ENCODE measurements around the gene LRP6. TPM values are rescaled to one million over a fixed set of nuclear protein-coding genes. Genes with fewer than 3 reads are reported as not detected.

LRP6 gene
- total RNA-seq, 1 donor from 2014 or later = 41.9 TPM

- TF ChIP-seq CTCF (IDR thresholded peaks at IDR 0.05) = no peak
- H3K4me1 Mint-ChIP-seq (ENCODE audit: unreplicated experiment) = no peaks in the 10 kb centered on the region
Measured at GRCh38 chr12:12069821-12070548, 196.9 kb downstream of the LRP6 start.

GRCh38 chr12:12068751-12069150 lies 198.1 kb downstream of the LRP6 start:
- peaks cover 29% of the 10 kb centered on the region for H3K27me3 Mint-ChIP-seq (ENCODE audit: unreplicated experiment)
- H3K4me3 Mint-ChIP-seq (ENCODE audit: unreplicated experiment) = no peak overlapping the region
- no peaks in the 10 kb centered on the region for H3K9me3 Mint-ChIP-seq (ENCODE audit: unreplicated experiment)
- no peaks in the 10 kb centered on the region for H3K36me3 Mint-ChIP-seq (ENCODE audit: unreplicated experiment)
- no peak overlapping the region for H3K27ac Mint-ChIP-seq (ENCODE audit: unreplicated experiment)
- no peak for TF ChIP-seq CTCF (IDR thresholded peaks at IDR 0.05)
- no peak for DNase-seq (ENCODE audit: extremely low spot score, unreplicated experiment)
- H3K4me1 Mint-ChIP-seq (ENCODE audit: unreplicated experiment) = no peaks in the 10 kb centered on the region

More at GRCh38 chr12:12069821-12070548, 196.9 kb downstream of the LRP6 start:
- no peaks in the 10 kb centered on the region for H3K9me3 Mint-ChIP-seq (ENCODE audit: unreplicated experiment)
- no peak overlapping the region for H3K27ac Mint-ChIP-seq (ENCODE audit: unreplicated experiment)
- H3K27me3 Mint-ChIP-seq (ENCODE audit: unreplicated experiment) = peaks cover 29% of the 10 kb centered on the region
- no peak overlapping the region for H3K4me3 Mint-ChIP-seq (ENCODE audit: unreplicated experiment)
- H3K36me3 Mint-ChIP-seq (ENCODE audit: unreplicated experiment) = no peaks in the 10 kb centered on the region
- no peak for DNase-seq (ENCODE audit: extremely low spot score, unreplicated experiment)

Small RNAs within 50 kb of the gene (microRNA-seq; reads per million reads assigned to microRNA genes)
- not detected for gene MIR1244-4 (ENCODE audit: unreplicated experiment)

Other genes starting within 250 kb of the LRP6 start
- gene BCL2L14, start 196.1 kb downstream of the LRP6 start, total RNA-seq = not detected in 2 replicates
- 8.8 and 9.1 TPM in 2 replicates for gene MANSC1, start 83.2 kb upstream of the LRP6 start, total RNA-seq
- 16.7 and 17.1 TPM in 2 replicates for gene BORCS5, start 90.0 kb upstream of the LRP6 start, total RNA-seq